CD4-positive, alpha-beta T cell treated with Interleukin-15 for 4 hours (primary cell): ENCODE results near the gene FSTL5.
"Not testable (repeated sequence)": the region's sequence is repeated elsewhere in the genome, so short reads cannot be mapped to it uniquely, and the experiment has no call there.

Source experiments
- DNase-seq: peaks from one replicate; pipeline ENCODE4 v3.0.0-alpha.2; 2020; ENCODE audit warnings: low spot score

Gene FSTL5

DNA sequence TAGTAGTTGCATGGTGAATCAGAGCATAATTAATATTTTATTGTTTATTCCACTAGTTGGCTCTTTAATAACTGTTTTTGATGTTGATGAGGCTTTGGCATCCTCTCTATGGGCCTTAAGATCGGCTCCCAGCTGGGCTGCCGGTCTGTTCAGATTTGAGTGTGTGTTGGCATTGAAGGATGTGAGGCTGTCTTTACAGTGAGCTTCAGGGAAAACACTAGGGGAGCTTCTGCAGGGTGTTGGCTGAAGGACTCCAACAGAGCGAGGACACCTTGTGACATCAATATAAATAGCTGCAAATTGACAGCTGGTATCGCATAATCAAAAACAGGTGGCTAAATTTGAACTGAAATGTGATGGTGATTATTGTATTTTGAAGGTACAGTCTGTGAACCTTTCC, 322.0 kb downstream of the FSTL5 start:
- DNase-seq = no peak

GRCh38 chr4:161829591-161829990, 334.2 kb downstream of the FSTL5 start:
- DNase-seq = no peak

DNA sequence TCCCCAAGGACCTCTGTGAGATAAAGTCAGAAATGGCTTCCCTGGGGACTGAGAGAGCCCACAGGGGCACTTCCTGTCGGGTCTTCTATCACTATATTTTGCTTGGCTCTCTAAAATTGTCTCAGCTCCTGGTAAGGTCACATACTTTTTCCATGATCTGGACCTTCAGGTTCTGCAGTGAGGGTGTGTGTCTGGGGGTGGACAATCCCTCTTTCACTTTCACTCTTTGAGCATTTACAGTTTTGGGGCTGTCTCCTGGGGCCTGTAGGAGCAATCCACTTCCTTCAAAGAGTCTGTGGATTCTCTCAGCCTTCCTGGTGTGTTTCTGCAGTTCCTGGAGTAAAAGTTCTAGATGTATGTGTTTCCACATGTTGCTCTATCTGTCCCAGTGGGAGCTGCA, 335.7 kb downstream of the FSTL5 start:
- DNase-seq = no peak

- no peak for DNase-seq
Measured at GRCh38 chr4:161827013-161827412, 336.8 kb downstream of the FSTL5 start.

GRCh38 chr4:161823450-161823849, 340.4 kb downstream of the FSTL5 start:
- DNase-seq = no peak

- no peak for DNase-seq
Measured at GRCh38 chr4:161822174-161822573, 341.6 kb downstream of the FSTL5 start.

- no peak for DNase-seq
Measured at GRCh38 chr4:161817914-161818313, 345.9 kb downstream of the FSTL5 start.

GRCh38 chr4:161816958-161817357, 346.8 kb downstream of the FSTL5 start:
- no peak for DNase-seq

- no peak for DNase-seq
Measured at GRCh38 chr4:161815841-161816240, 348.0 kb downstream of the FSTL5 start.

DNA sequence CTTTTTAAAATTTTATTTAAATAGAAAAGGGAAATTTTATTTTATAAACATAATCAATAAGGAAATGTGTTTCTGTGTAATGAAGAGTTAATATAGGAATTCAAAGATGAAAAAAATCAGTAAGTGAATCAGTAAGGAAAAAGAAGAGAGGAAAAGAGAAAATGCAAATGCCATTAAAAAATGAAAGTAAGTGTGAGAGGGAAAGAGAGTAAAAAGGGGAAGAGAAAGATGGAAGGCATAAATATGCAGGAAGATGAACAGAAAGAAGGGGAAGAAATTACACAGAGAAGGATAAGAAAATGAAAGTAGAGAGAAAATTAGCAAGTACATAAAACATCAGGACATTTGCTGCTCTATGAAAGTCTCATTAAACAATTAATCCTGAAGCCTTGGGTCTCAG, 349.9 kb downstream of the FSTL5 start:
- no peak for DNase-seq

DNA sequence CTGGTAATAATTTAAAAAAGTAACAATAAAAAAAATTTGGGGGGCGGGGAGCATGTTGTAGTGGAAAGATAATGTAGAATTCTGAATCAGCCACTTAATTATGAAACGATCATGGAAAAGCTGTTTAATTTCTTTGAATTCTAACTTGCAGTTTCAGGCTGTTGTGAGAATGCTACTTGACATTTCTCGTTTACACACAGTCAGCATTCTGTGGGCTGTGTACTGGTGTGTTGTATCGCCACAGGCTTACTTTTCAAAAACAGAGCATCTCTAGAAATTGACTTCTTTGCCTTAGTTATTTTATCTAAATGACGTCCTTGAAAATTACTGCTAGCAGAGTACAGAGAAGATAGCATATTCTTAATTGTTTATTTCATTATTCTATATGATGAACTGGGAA, 350.4 kb downstream of the FSTL5 start:
- no peak for DNase-seq

DNA sequence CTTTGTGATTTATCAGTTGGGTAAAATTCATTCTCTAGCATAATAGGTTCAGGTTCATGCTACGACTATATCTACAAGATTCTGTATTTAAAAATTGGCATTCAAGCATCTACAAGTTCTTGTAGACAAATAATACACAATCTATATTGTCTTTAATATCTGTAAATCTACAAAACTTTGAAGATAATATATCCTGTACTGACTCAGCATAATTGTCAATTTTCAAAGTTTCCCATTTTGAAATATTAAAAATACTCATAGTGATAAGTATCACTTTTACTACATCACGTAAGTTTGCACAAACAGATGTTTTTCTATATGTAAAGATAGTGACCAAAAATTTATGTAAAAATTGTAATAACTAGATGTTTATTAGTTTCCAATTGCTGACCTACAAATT, 360.6 kb downstream of the FSTL5 start:
- no peak for DNase-seq

DNA sequence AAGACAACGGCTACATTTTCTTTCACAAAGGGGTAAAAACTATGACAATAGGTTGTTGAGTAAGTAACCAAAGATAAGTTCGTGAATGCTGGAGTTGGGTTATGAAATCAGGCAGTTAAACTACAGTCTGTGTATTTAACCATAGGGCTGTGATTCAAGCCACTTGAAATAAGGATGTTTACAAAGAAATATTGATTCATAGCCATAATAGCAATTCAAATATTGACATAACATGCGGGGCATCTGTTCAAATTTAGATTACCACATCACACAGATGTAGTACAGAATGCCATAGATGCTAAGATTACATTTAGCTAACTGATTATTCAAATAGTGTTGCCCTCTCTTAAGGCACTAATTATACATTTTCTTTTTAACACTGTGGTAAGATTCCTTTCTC, 364.1 kb downstream of the FSTL5 start:
- no peak for DNase-seq

DNA sequence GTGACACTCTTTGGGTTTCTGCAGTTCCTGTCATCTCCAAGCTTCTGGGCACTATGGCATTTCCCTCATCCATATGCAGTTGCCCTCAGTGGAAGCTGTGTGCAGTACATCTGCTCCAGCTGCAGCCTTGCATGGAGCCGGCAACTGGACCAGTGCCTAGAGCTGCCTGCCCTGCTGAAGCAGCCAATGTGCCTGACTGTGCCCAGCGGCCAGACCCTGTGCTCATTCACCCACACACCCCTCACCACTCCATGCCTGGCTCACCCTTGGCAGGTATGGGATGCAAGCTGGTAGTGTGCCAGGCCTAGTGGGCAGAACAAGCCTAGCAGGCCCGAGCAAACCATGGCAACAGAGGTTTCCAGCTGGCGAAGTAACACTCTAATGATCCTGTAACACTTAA, 370.8 kb downstream of the FSTL5 start:
- DNase-seq = no peak

- no peak for DNase-seq
Measured at GRCh38 chr4:161791796-161792556, 371.8 kb downstream of the FSTL5 start.

DNA sequence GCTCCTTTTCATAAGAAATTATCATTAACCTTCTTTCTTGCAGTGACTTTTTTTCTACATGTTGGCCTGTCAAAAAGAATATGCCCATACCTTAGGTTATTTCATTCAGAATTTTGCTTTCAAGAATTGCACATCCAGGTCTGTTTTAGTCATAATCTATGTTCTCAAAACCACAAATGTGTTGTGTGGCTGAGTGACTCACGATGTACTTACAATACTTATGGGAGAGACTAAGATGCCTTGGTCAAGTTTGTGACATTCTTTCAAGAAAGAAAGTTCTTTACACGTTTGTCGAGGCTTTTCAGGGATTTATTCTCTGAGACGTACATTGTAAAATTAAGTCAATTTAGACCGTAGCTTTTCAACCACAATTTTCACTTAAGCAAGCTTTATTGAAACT, 396.7 kb downstream of the FSTL5 start:
- DNase-seq = no peak

DNA sequence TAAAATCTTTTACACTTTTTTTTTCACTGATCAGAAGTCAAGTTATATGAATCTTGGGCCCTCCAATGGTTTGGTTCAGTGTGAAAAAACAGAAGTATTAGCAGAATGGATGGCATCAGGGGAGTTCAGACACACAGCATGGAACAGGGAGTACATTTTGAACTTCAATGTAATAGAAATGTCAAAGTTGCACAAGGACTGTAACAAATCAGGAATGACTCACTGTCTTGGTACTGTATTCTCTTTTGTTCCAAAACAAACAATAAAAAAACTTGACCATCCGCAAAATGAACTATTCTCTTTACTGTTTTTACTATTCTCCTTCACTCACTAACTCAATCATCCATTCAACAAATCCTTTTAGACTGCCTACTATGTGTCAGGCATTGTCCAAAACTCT, 401.0 kb downstream of the FSTL5 start:
- no peak for DNase-seq

GRCh38 chr4:161760008-161760407, 403.8 kb downstream of the FSTL5 start:
- DNase-seq = no peak

GRCh38 chr4:161758412-161758811, 405.4 kb downstream of the FSTL5 start:
- not testable (repeated sequence) for DNase-seq

- DNase-seq = no peak
Measured at GRCh38 chr4:161728929-161729328, 434.9 kb downstream of the FSTL5 start.

- DNase-seq = no peak
Measured at GRCh38 chr4:161721947-161722346, 441.9 kb downstream of the FSTL5 start.

- DNase-seq = no peak
Measured at GRCh38 chr4:161717084-161717483, 446.7 kb downstream of the FSTL5 start.

GRCh38 chr4:161714931-161715330, 448.9 kb downstream of the FSTL5 start:
- DNase-seq = no peak

- no peak for DNase-seq
Measured at GRCh38 chr4:161714022-161714751, 449.6 kb downstream of the FSTL5 start.
